NCI-H2227 treated with DMSO at 0.1 percent for 48 hours (cell line): ENCODE results near the gene ACTR3.
A peak's percentile ranks its signal among the peaks of the same experiment; 100 is the strongest.
"Not testable (repeated sequence)": the region's sequence is repeated elsewhere in the genome, so short reads cannot be mapped to it uniquely, and the experiment has no call there.

ENCODE experiments used
- DNase-seq: peaks from one replicate; lab custom pipeline; 2025; lab: John Stamatoyannopoulos, UW

ACTR3 gene

DNA sequence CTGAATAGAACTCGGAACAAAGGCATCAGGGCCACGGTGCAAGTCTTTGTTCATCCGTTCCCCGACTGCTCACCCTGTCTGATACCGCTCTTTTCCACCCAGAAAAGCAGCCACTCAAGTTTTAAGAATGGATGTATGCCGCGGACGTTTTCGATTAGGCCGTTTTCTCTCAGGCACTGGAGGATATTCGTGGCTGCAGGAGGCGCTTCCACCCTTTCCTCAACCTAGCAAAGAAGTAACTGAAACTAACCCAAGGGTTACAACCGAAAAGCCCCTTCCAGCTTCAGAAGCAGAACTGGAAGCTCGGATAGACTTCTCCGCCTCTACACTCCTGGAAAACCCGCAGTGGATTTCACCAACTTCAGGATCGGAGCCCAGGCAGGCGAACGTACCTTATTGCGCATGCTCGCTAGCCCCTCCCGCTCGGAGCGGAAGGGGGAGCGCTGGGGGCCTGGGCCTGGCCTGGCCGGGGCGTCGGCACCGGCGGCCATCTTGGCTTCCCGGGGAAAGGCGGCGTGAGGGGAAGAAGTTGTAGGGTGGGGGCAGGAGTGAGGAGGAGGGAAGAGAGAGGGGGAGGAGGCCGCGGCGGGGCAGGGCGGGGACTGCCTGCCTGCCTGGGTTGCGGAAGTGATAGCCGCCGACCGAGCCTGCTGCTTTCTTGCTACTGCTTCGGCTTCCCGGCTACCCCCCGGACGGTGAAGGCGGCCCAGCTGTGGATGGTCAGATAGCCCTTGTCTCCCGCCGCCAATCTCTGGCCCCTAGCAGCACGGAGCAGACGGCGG, at the start of gene ACTR3:
Gene ACTR3, plus strand, starts transcription at position 619 of the 782 bp plus-strand sequence. CDS start 191 bp downstream, outside the sequence.
- DNase-seq, result peak; percentile 98

DNA sequence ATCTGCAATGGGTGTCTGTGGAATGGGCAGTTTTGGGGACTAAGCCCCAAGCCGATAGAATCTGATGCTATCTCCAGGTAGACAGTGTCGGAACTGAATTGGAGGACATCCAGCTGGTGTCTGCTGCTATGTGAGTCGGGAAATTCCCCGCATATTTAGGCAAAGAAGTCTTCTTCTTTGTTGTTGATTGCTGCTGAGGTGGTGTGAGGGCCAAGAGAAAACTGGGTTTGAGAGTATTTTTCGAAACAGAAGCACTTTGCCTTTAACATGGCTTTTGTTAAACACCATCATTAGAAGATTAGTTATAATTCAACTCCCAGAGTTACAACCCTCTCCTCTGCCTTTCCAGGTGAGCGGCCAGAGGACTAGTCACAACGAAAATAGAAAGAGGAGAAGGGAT, 49.4 kb upstream of the ACTR3 start:
- DNase-seq, result no peak

DNA sequence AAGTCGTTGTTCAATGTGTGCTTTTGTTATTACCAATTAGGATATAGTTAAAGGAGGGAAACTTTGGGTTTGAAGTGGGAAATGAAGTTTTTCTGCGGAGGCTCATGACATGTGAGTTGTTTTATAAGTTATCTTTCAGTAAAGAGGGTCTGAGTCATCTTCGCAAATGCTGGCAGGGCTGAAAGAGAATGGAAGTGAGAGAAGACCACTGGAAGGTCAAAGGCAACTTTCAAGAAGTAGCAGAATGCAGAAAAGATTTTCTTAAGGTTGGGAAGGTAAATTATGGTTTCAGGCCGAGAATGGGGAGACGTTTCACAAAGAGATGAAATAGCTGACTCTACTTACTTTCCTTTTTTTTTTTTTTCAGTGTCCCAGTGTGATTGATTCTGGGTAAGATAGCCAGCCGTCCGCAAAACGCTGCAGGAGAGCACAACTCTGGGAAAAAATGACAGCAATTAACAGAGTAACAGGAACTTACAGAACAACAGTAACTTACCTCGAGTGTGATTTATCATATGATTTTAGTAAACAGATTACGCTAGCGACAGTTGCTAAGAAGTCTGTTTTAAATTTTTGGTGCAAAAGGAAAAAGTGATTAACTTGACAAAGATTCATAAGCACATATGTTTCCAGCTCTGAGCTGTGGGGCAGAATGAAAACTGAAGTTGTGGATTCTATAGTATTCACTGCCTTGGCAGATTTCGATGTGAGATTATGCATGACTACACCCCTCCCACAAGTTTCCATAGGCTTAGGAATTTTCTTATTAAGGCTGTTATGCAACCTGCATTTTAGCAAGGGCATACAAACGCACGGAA, 46.8 kb upstream of the ACTR3 start:
- DNase-seq, result no peak

DNA sequence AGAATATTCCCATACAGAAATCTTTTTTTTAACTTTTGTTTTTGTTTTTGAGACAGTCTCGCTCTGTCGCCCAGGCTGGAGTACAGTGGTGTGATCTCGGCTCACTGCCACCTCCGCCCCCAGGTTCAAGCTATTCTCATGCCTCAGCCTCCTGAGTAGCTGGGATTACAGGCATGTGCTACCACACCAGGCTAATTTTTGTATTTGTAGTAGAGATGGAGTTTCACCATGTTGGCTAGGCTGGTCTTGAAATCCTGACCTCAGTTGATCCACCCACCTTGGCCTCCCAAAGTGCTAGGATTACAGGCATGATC, 46.2 kb upstream of the ACTR3 start:
- not testable (repeated sequence) for DNase-seq

DNA sequence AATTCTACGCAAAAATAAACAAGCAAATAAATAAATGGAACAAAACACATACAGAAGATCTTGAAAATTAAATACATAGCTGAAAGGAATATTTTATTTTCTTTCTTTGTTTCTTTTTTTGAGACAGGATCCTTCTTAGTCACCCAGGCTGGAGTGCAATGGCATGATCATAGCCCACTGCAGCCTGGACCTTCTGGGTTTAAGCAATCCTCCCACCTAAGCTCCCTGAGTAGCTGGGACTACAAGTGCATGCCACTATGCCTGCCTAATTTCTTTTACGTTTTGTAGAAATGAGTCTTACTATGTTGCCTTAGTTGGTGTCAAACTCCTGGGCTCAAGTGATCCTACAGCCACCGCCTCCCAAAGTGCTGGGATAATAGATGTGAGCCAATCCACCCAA, 44.6 kb upstream of the ACTR3 start:
- no peak for DNase-seq

DNA sequence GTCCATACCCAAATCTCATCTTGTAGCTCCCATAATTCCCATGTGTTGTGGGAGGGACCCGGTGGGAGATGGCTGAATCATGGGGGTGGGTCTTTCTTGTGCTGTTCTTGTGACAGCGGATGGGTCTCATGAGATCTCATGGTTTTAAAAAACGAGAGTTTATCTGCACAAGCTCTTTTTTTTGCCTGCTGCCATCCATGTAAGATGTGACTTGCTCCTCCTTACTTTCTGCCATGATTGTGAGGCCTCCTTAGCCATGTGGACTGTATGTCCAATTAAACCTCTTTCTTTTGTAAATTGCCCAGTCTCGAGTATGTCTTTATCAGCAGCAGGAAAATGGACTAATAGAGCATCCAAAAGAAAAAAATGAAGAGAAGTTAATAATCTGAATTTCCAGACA, 44.1 kb upstream of the ACTR3 start:
- DNase-seq, result not testable (repeated sequence)

DNA sequence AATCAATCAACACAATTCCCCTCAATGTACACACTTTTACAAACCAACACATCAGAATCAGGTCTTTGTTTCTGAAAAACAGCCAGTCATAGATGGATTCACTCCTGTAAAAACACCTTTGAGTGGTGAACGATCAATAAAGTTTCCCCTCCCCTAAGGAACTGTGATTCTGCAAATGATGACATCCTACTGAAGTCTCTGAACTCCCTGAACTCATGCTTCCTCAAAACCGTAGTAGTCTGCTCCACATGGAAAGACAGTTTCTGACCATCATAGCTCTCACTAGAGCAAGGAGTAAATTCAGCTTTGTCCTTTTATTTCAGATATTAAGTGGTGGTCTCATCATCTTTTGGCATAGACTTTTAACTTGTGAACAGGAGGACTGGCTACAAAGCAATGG, 43.5 kb upstream of the ACTR3 start:
- DNase-seq, result no peak

DNA sequence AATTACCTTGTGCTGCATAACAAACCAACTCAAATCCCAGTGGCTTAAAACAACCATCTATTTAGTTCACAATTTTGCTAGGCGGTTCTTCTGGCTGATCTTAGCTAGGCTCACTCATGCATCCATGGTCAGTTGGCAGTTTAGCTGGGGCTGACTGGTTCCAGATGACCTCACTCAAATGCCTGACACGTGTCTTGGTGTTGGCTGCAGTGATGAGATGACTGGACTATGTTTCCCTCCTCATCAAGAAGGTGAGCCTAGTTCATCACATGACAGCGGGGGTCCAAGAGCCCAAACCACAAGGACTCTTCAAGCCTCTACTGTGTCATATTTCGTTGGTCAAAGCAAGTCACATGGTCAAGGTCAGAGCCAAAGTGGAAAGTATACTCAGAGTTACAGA, 42.7 kb upstream of the ACTR3 start:
- no peak for DNase-seq

DNA sequence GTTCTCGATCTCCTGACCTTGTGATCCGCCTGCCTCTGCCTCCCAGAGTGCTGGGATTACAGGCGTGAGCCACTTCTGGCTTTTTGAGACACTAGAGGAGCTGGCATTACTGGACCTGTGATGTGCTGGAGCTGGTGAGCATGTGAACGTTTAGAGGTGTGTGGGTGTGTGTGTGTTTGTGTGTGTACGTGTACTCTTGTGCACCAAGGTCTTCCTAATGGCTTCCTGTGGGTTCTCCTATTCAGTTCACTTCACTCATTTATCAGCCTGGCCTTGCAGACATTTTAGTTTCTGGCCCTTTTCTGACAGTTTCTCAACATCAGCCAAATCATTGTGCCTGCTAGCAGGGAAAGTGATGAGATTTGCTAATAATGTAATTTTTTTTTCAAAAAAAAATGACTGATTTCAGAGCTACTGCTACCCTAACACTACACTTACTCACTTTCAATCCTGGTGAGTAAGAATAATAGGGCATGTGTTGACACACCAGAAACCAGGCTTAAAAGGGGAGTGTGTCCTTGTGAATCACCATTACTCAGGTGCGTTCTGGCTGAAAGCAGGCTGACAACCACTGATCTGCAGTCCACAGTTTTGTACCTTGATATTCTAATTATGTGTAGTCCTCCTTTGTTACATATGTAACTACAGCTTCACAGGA, 41.0 kb upstream of the ACTR3 start:
- DNase-seq, result no peak

DNA sequence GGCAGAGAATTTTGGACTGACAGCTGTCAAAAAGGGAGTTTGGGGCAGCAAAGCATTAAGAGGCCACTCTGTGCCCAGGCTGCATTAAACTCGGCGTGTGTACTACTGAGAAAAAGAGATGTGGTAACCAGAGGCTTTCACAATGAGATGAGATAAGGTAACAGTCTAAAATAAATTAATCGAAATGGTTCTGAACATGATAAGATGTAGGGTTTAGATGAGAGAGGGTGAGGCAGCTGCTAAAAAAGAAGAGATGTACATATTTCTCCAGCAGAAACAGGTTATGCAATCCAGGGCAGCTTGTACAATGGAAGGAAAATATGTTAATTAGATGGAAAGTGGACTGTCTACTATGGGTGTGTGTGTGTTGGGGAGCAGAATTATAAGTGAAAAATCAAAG, 39.2 kb upstream of the ACTR3 start:
- DNase-seq, result no peak

DNA sequence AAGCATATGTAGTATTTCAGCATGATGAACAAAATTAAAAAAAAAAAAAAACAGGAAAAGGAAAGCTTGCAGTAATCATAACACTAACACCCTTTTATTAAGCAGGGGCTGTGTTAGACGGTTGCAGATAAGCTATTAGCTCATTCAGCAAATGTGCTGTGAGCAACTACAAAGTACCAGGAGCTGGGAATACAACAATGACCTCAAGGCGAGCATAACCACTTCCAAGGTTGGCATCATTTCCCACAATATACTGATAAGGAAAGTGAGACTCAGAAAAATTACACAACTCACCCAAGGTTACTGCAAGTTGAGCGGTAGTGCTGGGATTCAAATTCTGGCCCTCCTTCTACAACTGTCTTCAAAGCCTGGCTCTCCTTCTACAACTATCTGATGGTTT, 38.2 kb upstream of the ACTR3 start:
- DNase-seq, result no peak

DNA sequence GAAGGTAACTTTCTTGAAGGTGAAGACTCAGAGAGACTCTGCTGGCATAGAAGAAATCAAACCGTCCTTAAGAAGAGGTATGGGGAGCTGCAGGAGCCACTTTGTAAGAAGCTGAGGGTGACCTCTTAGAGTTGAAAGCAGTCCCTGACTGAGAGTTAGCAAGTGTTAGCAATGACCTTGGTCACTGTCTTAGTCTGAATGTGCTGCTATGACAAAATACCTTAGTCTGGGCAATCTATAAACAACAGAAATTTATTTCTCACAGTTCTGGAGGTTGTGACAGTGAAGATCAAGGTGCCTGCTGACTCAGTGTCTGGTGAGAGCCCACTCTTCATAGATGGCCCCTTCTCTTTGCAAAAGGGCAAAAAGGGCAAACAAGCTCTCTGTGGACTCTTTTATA, 35.7 kb upstream of the ACTR3 start:
- DNase-seq, result no peak

DNA sequence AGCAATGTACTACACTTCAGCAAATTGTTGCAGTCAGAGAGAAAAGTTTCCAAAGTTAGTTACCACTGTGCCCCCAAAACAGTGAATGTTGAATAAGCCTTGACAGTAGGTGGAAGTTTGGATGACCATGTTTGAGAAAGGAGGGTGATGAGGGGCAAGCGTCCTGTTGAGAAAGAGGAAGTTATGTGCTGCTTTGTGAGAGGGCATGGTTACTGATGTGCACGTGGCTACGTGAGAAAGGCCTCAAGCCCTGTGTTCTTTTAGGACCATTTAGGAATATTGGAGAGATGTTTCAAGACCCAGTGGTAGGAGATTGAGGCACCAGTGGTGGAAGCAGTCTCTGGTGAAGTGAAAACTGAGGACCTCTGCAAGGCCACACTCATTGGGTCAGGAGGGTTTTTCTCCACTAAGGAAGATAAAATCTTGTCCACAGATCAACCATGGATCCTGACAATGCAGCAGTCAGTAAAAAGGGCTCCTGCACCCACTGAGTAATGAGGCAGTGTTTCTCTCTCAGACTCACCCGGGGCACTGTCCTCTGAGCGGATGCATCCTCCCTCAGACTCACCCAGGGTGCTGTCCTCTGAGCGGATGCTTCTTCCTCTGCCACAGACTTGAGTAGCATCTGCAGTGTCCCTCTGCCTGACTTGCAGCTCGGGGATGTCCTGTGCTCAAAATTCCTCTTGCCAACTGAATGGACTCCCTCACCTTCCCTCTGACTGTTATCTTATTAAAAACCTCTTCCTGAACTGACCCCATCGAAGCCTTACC, 34.7 kb upstream of the ACTR3 start:
- DNase-seq, result no peak

DNA sequence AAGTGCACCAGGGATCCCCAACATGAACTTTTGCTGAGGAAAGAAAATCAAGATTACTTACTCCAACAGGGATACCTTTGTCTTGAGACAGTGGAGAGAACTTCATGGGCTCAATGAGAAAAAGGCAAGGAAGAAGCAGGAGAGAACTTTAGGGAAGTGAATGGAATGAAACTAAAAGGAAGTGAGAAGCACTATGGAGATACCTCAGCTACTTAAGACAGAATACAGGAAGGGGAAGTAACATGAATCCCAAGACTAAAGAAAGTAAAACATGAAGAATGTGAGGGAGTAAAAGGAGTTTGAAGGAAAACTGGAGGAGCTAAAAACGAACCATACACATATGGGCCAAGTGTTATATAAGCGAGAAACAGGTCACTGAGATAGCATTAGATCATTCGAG, 32.4 kb upstream of the ACTR3 start:
- no peak for DNase-seq

DNA sequence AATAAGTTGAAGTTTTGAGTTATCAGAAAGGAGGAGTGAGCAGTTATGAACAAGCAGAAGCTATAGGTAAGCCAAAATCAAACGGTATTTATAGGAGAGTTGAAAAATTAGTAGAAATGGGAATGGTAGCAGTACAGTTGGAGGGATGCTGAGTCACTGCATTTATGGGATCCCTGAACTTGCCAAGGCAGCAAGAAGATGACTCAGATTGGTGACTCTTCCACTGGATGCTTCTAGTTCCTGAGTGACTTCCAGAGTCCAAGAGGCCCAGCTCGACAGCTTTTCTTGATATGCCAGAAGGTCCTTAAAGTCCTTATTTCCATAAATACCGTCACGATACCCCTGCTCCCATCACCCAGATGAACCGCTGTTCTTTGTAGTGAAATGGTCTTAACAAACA, 31.1 kb upstream of the ACTR3 start:
- DNase-seq, result no peak

DNA sequence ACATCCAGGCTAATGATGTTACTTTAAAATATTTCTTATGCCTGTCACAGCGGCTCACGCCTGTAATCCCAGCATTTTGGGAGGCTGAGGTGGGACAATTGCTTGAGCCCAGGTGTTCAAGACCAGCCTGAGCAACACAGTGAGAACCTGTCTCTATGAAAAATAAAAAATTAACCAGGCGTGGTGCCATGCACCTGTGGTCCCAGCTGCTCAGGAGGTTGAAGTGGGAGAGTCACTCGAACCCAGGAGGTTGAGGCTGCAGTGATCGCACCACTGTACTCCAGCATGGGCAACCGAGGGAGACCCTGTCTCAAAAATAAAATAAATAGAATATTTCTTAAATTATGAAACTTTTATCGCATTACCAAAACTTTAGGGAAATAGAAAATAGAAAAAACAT, 28.1 kb upstream of the ACTR3 start:
- DNase-seq, result no peak

DNA sequence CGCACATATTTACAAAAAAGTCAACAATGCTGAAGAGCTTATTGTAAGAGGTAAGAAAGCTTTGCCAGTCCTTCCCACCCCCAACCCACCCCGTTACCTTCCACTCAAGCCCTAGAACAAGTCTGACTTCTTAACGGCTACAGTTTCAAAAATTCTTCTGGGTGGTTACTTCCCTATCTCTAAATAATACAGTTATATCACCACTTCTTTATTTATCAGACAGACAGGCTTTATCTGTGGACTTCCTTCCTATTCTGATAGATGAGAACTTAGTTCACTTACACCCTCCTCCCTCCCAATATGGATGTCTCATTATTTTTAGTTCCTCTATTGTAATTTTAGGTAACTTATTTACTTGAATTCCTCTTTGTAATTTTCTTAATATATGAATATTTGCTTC, 26.7 kb upstream of the ACTR3 start:
- no peak for DNase-seq

DNA sequence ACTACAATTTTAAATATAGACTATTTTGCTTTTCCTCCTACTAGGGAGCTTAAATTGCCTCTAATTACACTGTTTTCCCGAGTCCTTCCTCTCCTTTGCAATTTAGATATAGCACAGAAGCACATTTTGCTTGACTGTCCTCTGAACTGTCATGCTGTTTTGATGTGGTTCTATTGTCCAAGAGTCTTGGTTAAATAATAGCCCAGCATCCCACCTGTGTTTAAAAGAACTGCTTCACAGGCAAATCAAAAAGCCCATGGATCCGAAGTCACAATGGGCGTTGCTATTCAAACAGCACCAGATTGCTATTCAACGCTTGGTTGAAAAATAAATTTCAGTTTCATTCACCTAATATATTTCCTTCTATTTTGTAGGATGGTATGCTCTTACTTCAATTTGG, 22.3 kb upstream of the ACTR3 start:
- peak; percentile 96 for DNase-seq

DNA sequence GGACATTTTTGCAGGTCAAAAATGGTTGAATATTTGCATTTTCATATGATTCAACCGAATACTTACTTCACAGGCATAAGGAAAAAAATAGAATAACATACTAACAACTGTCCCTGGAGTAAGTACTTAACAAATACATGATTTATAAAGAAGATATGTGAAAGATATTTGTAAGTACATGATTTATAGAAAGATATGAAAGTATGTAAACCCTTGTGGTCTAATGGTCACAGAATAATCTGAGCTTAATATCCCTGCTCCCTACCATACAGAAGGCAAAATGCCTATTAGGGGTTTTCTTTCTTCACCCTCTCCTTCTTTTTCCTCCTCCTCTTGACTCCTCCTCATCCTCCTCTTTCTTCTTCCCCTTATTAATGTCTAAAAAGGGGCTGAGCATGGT, 20.6 kb upstream of the ACTR3 start:
- DNase-seq, result no peak

DNA sequence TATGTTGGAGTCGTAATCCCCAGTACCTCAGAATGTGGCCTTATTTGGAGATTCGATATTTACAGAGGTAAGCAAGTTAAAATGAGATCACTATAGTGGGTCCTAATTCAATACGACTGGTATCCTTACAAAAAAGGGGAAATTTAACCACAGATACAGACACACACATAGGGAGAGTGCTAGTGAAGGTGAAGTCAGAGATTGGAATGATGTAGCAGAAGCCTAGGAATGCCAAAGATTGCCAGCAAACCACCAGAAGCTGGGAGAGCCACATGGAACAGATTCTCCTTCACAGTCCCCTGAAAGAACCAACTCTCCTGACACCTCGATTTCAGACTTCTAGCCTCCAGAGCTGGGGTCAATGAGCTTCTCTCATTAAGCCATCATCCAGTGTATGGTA, 17.7 kb upstream of the ACTR3 start:
- no peak for DNase-seq

DNA sequence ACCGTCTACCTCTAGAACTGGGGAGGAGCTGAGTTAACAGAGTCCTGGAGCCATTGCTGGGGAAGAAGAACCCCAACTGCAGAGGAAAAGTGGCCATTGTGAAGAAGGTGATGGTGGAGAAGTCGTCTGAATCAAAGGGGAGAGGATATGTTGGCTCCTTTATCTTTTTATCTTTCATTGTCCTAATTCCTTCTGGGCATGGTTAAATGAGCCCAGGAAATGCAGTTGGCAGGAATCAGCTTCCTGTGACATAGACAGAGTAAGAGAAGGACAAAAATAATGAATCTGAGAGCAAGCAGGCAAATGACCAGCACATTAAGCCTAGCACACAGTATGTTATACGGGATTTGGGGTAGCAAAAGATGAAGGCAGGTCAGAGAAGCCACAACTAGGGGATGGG, 16.0 kb upstream of the ACTR3 start:
- DNase-seq, result no peak

DNA sequence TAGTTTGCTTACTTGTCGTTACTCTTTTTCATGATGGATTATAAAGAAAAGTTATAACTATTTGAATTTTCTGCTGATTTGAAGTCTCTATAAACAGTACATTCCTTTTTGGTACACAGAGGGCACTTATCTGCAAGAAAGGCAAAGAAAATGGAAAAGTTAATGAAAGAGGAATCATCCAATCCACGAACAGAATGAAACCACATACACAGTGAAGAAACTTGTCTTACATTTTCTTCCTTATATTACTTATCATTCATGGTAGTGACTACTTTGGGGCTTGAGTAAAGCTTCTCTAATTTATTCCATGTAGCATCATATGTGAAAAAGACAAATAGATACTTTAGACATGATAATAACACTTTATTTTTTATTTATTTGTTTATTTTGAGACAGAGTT, 14.8 kb upstream of the ACTR3 start:
- no peak for DNase-seq
